Measurements from ENCODE around the gene PARD3B.

- no peak for TF ChIP-seq CTCF (IDR thresholded peaks at IDR 0.05)
- TF ChIP-seq POLR2A (IDR thresholded peaks at IDR 0.05) = no peak
- no peak for TF ChIP-seq POLR2AphosphoS5 (IDR thresholded peaks at IDR 0.05)
Observed at GRCh38 chr2:205053827-205054410, 508.6 kb downstream of the PARD3B start.

Measured in transverse colon (tissue), 4 donors.